SU-DHL-6 (cell line): Measurements from ENCODE around the gene ARHGAP26.

Experiments used
- CTCF ChIP-seq: fragments of 200-600 bp; sonication (generic); IDR thresholded peaks from one replicate; pipeline ENCODE4 v1.5.1; 2017; ENCODE audit warnings: antibody characterized with exemption, mild to moderate bottlenecking, low read length, moderate library complexity; ENCODE audit not compliant: insufficient read depth, poor library complexity, severe bottlenecking
- EZH2phosphoT487 ChIP-seq: fragments of 200-600 bp; sonication (generic), shearing (Covaris generic); conservative IDR thresholded peaks from 2 replicates; pipeline ENCODE4 v1.6.1; 2018; ENCODE audit warnings: mild to moderate bottlenecking, antibody characterized with exemption, low read length, moderate library complexity, mixed read lengths

DNA sequence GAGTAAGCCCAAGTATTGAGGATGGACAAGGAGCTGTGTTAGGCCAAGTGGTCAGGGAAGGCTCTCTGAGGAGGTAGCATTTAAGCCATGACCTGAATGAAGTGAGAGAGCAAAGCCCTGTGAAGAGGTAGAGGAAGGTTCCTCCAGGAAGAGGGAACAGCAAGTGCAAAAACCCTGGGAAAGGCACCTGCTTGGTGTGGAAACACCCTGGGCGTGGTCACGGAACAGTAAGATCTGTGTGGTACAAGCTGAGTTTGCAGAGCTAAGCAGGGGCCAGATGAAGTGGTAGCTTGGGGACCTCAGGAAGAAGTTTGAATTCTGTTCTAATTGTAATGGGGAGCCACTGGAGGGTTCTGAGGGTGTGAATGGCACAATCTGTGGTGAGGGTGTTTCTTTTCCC, 310.2 kb downstream of the ARHGAP26 start:
- TF ChIP-seq CTCF (no peak), EZH2phosphoT487 (no peak)
